HG03565 (cell line): ENCODE data around the gene INHBE.
"Not testable (repeated sequence)": the region's sequence is repeated elsewhere in the genome, so short reads cannot be mapped to it uniquely, and the experiment has no call there.

ENCODE experiments used
- ATAC-seq: cut with Tn5 transposase; IDR thresholded peaks from one replicate; pipeline ENCODE4 v1.9.1; 2021; ENCODE audit warnings: mild to moderate bottlenecking, moderate library complexity; ENCODE audit not compliant: unreplicated experiment

INHBE gene

GRCh38 chr12:57454566-57455373, at the start of gene INHBE:
TSS of gene INHBE (plus strand) at chr12:57455307. CDS start at chr12:57455537, 230 bp downstream.
- no peak for ATAC-seq

GRCh38 chr12:57410534-57410933, 44.6 kb upstream of the INHBE start:
- no peak for ATAC-seq

GRCh38 chr12:57414160-57414559, 40.9 kb upstream of the INHBE start:
- ATAC-seq: not testable (repeated sequence)

- ATAC-seq: no peak
Measured at GRCh38 chr12:57415088-57415487, 40.0 kb upstream of the INHBE start.

- no peak for ATAC-seq
Measured at GRCh38 chr12:57416039-57416996, 38.8 kb upstream of the INHBE start.

GRCh38 chr12:57418255-57418654, 36.9 kb upstream of the INHBE start:
- ATAC-seq: no peak

GRCh38 chr12:57419495-57419894, 35.6 kb upstream of the INHBE start:
- ATAC-seq: no peak

GRCh38 chr12:57420482-57420881, 34.6 kb upstream of the INHBE start:
- ATAC-seq: no peak

- not testable (repeated sequence) for ATAC-seq
Measured at GRCh38 chr12:57426948-57427347, 28.2 kb upstream of the INHBE start.

GRCh38 chr12:57428965-57429364, 26.1 kb upstream of the INHBE start:
- no peak for ATAC-seq

- ATAC-seq: no peak
Measured at GRCh38 chr12:57429473-57430111, 25.5 kb upstream of the INHBE start.

- peak; percentile 29 for ATAC-seq
Measured at GRCh38 chr12:57430112-57430930, 24.8 kb upstream of the INHBE start.

GRCh38 chr12:57430931-57431566, 24.1 kb upstream of the INHBE start, which contains the start of gene R3HDM2:
TSS of gene R3HDM2 (minus strand) at chr12:57431043. CDS start at chr12:57310428, 120,615 bp downstream.
- ATAC-seq: peak; percentile 89

GRCh38 chr12:57431654-57432188, 23.4 kb upstream of the INHBE start:
- no peak for ATAC-seq

- ATAC-seq: no peak
Measured at GRCh38 chr12:57433370-57433769, 21.7 kb upstream of the INHBE start.

- no peak for ATAC-seq
Measured at GRCh38 chr12:57434517-57435223, 20.4 kb upstream of the INHBE start, which contains the start of gene INHBC. TSS of gene INHBC (plus strand) at chr12:57434784. CDS start at chr12:57434887, 103 bp downstream.

GRCh38 chr12:57435293-57435692, 19.8 kb upstream of the INHBE start:
- ATAC-seq: no peak

- ATAC-seq: no peak
Measured at GRCh38 chr12:57438400-57438799, 16.7 kb upstream of the INHBE start.
